ENCODE measurements around the gene EMID1. TPM values are rescaled to one million over a fixed set of nuclear protein-coding genes. Genes with fewer than 3 reads are reported as not detected.

Gene EMID1
- total RNA-seq, 1 experiment from 2014 or later: 1.1 TPM

DNA sequence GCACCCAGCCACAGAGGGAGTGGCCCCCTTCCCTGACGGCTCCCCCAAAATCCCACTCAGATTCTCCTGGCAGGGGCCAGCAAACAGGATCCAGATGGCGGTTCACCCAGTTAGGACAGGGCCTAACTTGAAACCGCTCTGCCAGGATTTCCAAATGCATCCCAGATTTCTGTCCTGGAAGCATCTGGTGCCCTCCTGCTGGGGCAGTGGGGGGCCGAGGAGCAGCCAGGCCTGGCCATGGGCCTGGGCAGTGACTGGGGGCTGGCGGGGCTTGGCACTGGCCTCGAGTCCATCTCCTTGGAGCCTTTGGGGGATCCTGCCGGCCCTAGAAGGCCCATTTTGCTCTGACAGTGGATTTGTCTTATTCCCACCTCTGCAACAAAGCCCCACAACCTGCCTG, 17.9 kb upstream of the EMID1 start:
- H3K79me2 ChIP-seq (ENCODE audit: low read depth): no peaks in the 10 kb centered on the region
- no peak for DNase-seq
- H3K27me3 ChIP-seq (ENCODE audit: insufficient read depth, low read depth): no peaks in the 10 kb centered on the region
- no peak overlapping the region for H3K4me2 ChIP-seq
- H3K9me3 ChIP-seq (ENCODE audit: insufficient read depth, low read depth): no peaks in the 10 kb centered on the region
- no peak overlapping the region for H2AFZ ChIP-seq
- CTCF ChIA-PET: no interaction called here
- BruUV-seq (replicated peaks): no TSS peak
- TF ChIP-seq EZH2 (IDR thresholded peaks at IDR 0.05; ENCODE audit: low read depth): no peak
- TF ChIP-seq, protein P1, sequence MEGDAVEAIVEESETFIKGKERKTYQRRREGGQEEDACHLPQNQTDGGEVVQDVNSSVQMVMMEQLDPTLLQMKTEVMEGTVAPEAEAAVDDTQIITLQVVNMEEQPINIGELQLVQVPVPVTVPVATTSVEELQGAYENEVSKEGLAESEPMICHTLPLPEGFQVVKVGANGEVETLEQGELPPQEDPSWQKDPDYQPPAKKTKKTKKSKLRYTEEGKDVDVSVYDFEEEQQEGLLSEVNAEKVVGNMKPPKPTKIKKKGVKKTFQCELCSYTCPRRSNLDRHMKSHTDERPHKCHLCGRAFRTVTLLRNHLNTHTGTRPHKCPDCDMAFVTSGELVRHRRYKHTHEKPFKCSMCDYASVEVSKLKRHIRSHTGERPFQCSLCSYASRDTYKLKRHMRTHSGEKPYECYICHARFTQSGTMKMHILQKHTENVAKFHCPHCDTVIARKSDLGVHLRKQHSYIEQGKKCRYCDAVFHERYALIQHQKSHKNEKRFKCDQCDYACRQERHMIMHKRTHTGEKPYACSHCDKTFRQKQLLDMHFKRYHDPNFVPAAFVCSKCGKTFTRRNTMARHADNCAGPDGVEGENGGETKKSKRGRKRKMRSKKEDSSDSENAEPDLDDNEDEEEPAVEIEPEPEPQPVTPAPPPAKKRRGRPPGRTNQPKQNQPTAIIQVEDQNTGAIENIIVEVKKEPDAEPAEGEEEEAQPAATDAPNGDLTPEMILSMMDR (conservative IDR thresholded peaks at IDR 0.05): no peak
- H3K36me3 ChIP-seq (ENCODE audit: low read depth): no peaks in the 10 kb centered on the region
- no peaks in the 10 kb centered on the region for H3K4me1 ChIP-seq (replicated peaks; ENCODE audit: insufficient read depth)
- no peaks in the 10 kb centered on the region for H3K9me2 ChIP-seq (ENCODE audit: insufficient read depth)
- H3K4me3 ChIP-seq: no peak overlapping the region
- H3K27ac ChIP-seq: no peak overlapping the region
- no peaks in the 10 kb centered on the region for H4K20me1 ChIP-seq (ENCODE audit: insufficient read depth)
- intact Hi-C loops (cut with micrococcal nuclease; ENCODE audit: unreplicated experiment): no loop called here
- H3F3A ChIP-seq (ENCODE audit: insufficient read depth, low read depth): no peaks in the 10 kb centered on the region
- POLR2A ChIA-PET (ENCODE audit: unreplicated experiment): no interaction called here

DNA sequence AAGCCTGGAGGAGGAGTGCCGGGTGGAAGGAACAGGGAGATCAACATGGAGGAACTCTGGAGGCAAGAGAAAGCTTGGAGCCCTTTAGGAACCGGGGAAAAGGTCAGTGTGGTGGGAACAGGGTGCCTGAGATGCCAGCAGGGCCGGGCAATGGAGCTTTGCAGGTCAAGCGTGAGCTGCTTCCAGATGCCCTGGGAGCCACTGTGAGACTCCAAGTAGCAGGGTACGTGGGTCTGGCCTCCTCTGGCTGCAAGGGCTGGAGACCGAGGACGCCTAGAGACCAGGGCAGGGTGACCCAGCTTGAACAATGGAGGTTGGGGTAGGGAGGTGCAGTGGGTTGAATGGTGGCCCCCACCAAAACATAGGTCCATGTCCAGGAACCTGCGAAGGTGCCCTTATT, 15.6 kb upstream of the EMID1 start:
- no peaks in the 10 kb centered on the region for H3K9me2 ChIP-seq (ENCODE audit: insufficient read depth)
- H3K79me2 ChIP-seq (ENCODE audit: low read depth): no peaks in the 10 kb centered on the region
- TF ChIP-seq EZH2 (IDR thresholded peaks at IDR 0.05; ENCODE audit: low read depth): no peak
- TF ChIP-seq, protein P1 (conservative IDR thresholded peaks at IDR 0.05): no peak
- H3K4me1 ChIP-seq (replicated peaks; ENCODE audit: insufficient read depth): no peaks in the 10 kb centered on the region
- no peak overlapping the region for H2AFZ ChIP-seq
- H3K4me3 ChIP-seq: no peak overlapping the region
- H3K4me2 ChIP-seq: no peak overlapping the region
- ChIA-PET CTCF (no interaction called here), POLR2A (ENCODE audit: unreplicated experiment) (no interaction called here)
- peaks cover 3% of the 10 kb centered on the region; the same call in 1 of the 2 replicates for H3K9me3 ChIP-seq (ENCODE audit: insufficient read depth, low read depth)
- H4K20me1 ChIP-seq (ENCODE audit: insufficient read depth): no peaks in the 10 kb centered on the region
- no peaks in the 10 kb centered on the region for H3K27me3 ChIP-seq (ENCODE audit: insufficient read depth, low read depth)
- DNase-seq: no peak
- BruUV-seq (replicated peaks): no TSS peak
- no peaks in the 10 kb centered on the region for H3K36me3 ChIP-seq (ENCODE audit: low read depth)
- H3F3A ChIP-seq (ENCODE audit: insufficient read depth, low read depth): no peaks in the 10 kb centered on the region
- H3K27ac ChIP-seq: no peak overlapping the region
- intact Hi-C loops (cut with micrococcal nuclease; ENCODE audit: unreplicated experiment): no loop called here

- no peak overlapping the region for H3K27ac ChIP-seq
- DNase-seq: no peak
Observed at GRCh38 chr22:29190918-29191317, 14.8 kb upstream of the EMID1 start.

More at GRCh38 chr22:29190918-29191317, 14.8 kb upstream of the EMID1 start:
- no peak overlapping the region for H2AFZ ChIP-seq
- CTCF ChIA-PET: no interaction called here
- H3K9me3 ChIP-seq (ENCODE audit: insufficient read depth, low read depth): peaks cover 3% of the 10 kb centered on the region; the same call in 1 of the 2 replicates
- no TSS peak for BruUV-seq (replicated peaks)
- H3K4me2 ChIP-seq: no peak overlapping the region
- no peaks in the 10 kb centered on the region for H3K4me1 ChIP-seq (replicated peaks; ENCODE audit: insufficient read depth)
- no peaks in the 10 kb centered on the region for H3K36me3 ChIP-seq (ENCODE audit: low read depth)
- H3F3A ChIP-seq (ENCODE audit: insufficient read depth, low read depth): no peaks in the 10 kb centered on the region
- intact Hi-C loops (cut with micrococcal nuclease; ENCODE audit: unreplicated experiment): no loop called here
- no peaks in the 10 kb centered on the region for H3K79me2 ChIP-seq (ENCODE audit: low read depth)
- H4K20me1 ChIP-seq (ENCODE audit: insufficient read depth): no peaks in the 10 kb centered on the region
- TF ChIP-seq, protein P1 (conservative IDR thresholded peaks at IDR 0.05): no peak
- no peak for TF ChIP-seq EZH2 (IDR thresholded peaks at IDR 0.05; ENCODE audit: low read depth)
- no peak overlapping the region for H3K4me3 ChIP-seq
- H3K9me2 ChIP-seq (ENCODE audit: insufficient read depth): no peaks in the 10 kb centered on the region
- no peaks in the 10 kb centered on the region for H3K27me3 ChIP-seq (ENCODE audit: insufficient read depth, low read depth)
- POLR2A ChIA-PET (ENCODE audit: unreplicated experiment): no interaction called here

Measured in PC-9 (cell line).